BJ (cell line): ENCODE results near the gene ARSH. TPM values are rescaled to one million over a fixed set of nuclear protein-coding genes. Genes with fewer than 3 reads are reported as not detected.

Experiments
- CTCF ChIA-PET: fragments of 350-600 bp; formaldehyde crosslinking; extraction: SDS; loops from one replicate; lab custom pipeline; 2021; ENCODE audit warnings: antibody characterized with exemption, inconsistent platforms; lab: Yijun Ruan, JAX
- POLR2A ChIA-PET: fragments of 300-600 bp; sonication (Branson Sonifier 250); formaldehyde crosslinking; extraction: SDS; loops from one replicate; lab custom pipeline; 2021; ENCODE audit warnings: antibody characterized with exemption; lab: Charles Lee
- DNase-seq: peaks from one replicate; pipeline ENCODE4 v3.0.0-alpha.2; 2011; ENCODE audit warnings: low read depth
- H3K27me3 ChIP-seq: 2 replicates; pipeline ENCODE4 v1.6.0; 2011; ENCODE audit warnings: low read length; ENCODE audit not compliant: control insufficient read depth, insufficient read depth
- H3K36me3 ChIP-seq: 2 replicates; pipeline ENCODE4 v1.5.1; 2011; ENCODE audit warnings: low read length; ENCODE audit not compliant: control insufficient read depth, insufficient read depth
- H3K4me3 ChIP-seq: 2 replicates; pipeline ENCODE4 v1.5.1; 2011; ENCODE audit warnings: low read depth, mild to moderate bottlenecking, control low read depth, low read length
- polyA plus RNA-seq: library from polyadenylated mRNA; depleted of rRNA; stranded (reverse); fragments of >200 nt; gene quantifications from 2 replicates; pipeline ENCODE4 v1.2.3, GENCODE V29; 2011; rRNA removed
- small RNA-seq: library from RNA; depleted of rRNA; stranded (forward); fragments of <200 nt; gene quantifications from one replicate; pipeline ENCODE3, GENCODE V24; 2012; ENCODE audit warnings: low replicate concordance, low read depth; ENCODE audit not compliant: insufficient read length
- TF ChIP-seq, protein P1 (sequence below): IDR thresholded peaks from 2 replicates; pipeline ENCODE4 v1.5.1; 2011; ENCODE audit warnings: low read depth, mild to moderate bottlenecking, control low read depth, inconsistent platforms, low read length, moderate library complexity; ENCODE audit not compliant: insufficient read depth

The ARSH gene
- polyA plus RNA-seq, 1 experiment = not detected

DNA sequence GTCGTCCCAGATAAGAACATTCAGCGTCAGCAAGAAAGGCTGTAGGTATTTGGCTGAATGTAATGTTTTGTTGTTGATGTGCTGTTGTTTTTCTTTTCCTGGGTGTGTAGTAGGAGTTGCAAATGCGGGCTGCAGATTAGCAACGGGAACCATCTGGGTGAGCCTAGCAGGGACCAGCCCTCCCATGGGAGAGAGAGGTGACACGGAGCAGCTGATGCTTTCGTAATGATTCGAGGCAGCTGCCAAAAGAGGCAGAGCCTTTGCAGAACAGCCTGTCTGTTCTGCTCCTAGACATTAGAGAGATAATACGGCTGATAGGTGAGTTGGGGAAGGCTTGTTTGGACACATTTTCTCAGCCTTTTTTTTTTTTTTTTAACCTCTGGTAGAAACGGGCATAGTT is 60.2 kb downstream of the ARSH start:
- no peak overlapping the region for H3K4me3 ChIP-seq
- ChIA-PET POLR2A (no interaction called here), CTCF (no interaction called here)
- H3K27me3 ChIP-seq = peaks cover 1% of the 10 kb centered on the region; the same call in 1 of the 2 replicates
- no peak for DNase-seq
- TF ChIP-seq, protein P1, sequence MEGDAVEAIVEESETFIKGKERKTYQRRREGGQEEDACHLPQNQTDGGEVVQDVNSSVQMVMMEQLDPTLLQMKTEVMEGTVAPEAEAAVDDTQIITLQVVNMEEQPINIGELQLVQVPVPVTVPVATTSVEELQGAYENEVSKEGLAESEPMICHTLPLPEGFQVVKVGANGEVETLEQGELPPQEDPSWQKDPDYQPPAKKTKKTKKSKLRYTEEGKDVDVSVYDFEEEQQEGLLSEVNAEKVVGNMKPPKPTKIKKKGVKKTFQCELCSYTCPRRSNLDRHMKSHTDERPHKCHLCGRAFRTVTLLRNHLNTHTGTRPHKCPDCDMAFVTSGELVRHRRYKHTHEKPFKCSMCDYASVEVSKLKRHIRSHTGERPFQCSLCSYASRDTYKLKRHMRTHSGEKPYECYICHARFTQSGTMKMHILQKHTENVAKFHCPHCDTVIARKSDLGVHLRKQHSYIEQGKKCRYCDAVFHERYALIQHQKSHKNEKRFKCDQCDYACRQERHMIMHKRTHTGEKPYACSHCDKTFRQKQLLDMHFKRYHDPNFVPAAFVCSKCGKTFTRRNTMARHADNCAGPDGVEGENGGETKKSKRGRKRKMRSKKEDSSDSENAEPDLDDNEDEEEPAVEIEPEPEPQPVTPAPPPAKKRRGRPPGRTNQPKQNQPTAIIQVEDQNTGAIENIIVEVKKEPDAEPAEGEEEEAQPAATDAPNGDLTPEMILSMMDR = no peak
- H3K36me3 ChIP-seq = no peaks in the 10 kb centered on the region

DNA sequence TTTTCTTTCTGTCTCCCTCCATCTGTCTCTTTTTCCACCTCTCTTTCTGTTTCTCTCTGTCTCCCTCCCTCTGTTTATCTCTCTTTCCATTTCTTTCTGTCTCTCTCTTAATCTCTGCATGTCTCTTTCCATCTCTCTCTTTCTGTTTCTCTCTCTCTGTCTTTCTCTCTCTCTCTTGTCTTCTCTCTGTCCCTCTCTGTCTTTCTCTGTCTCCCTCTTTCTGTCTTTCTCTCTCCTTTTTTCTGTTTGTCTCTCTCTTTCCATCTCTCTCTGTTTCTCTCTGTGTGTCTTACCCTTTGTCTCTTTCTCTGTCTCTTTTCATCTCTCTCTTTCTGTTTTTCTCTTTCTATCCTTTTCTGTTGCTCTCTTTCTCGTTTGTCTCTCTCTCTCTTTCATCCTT is 69.6 kb downstream of the ARSH start:
- ChIA-PET POLR2A (no interaction called here), CTCF (no interaction called here)
- no peak overlapping the region for H3K4me3 ChIP-seq
- no peaks in the 10 kb centered on the region for H3K27me3 ChIP-seq
- H3K36me3 ChIP-seq = no peaks in the 10 kb centered on the region
- no peak for DNase-seq
- TF ChIP-seq, protein P1 = no peak

DNA sequence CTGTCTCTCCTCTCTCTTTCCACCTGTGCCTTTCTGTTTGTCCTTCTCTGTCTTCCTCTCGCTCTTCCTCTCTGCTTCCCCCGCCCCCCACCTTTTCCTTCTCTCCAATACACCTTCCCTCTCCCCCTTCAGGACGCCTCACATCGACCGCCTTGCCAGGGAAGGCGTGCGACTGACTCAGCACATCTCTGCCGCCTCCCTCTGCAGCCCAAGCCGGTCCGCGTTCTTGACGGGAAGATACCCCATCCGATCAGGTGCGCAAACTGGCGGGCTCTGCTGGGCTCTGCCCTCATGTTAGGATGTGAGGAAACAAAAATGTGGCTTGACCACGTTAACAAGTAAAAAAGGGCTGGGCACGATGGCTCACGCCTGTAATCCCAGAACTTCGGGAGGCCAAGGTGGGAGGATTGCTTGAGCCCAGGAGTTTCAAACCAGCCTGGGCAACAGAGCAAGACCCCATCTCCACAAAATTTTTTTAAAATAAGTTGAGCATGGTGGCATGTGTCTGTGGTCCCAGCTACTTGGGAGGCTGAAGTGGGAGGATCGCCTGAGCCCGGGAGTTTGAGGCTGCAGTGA is 70.2 kb downstream of the ARSH start:
- no peak overlapping the region for H3K4me3 ChIP-seq
- no peak for DNase-seq
- ChIA-PET POLR2A (no interaction called here), CTCF (interaction anchor here (0.7 kb wide), 1 partner anchor 49 kb away, joined by 3 read pairs; no protein-coding TSS in a partner anchor)
- H3K27me3 ChIP-seq = no peaks in the 10 kb centered on the region
- TF ChIP-seq, protein P1 = no peak
- H3K36me3 ChIP-seq = no peaks in the 10 kb centered on the region

Small RNA genes within 50 kb of the gene (small RNA-seq; reads per million reads assigned to genes)
- gene RN7SL578P = not detected

Other genes starting within 250 kb of the ARSH start
- gene GYG2, start 177.6 kb upstream of the ARSH start, polyA plus RNA-seq = 6.5 and 9.3 TPM in 2 replicates
- gene ARSD, start 77.2 kb upstream of the ARSH start, polyA plus RNA-seq = 12.0 and 12.6 TPM in 2 replicates
- not detected in 2 replicates for gene ARSF, start 34.9 kb downstream of the ARSH start, polyA plus RNA-seq